GM23338 (cell line): ENCODE data around the gene XYLB.

Experiments
- CREB1 ChIP-seq: fragments of 250-450 bp; sonication (Bioruptor Pico); IDR thresholded peaks from 2 replicates; pipeline ENCODE4 v1.5.0; 2020; ENCODE audit warnings: low read depth, mild to moderate bottlenecking, moderate library complexity
- EZH2phosphoT487 ChIP-seq: fragments of 200-600 bp; sonication (generic); IDR thresholded peaks from one replicate; pipeline ENCODE4 v1.8.1; 2018; ENCODE audit warnings: antibody characterized with exemption; ENCODE audit not compliant: unreplicated experiment
- JUNB ChIP-seq: IDR thresholded peaks from one replicate; pipeline ENCODE4 v1.6.1; 2016; ENCODE audit warnings: antibody characterized with exemption; ENCODE audit not compliant: unreplicated experiment
- TF ChIP-seq, protein P1 (sequence below), 2 experiments: fragments of 200-600 bp in 1 of 2; sonication (generic) in 1 of 2; conservative IDR thresholded peaks; 2 replicates each; pipeline versions ENCODE4 v1.5.1 to v1.6.1; 2016 to 2017; ENCODE audit warnings: antibody characterized with exemption in 2 of 2, low read depth in 2 of 2, mild to moderate bottlenecking in 2 of 2, moderate library complexity in 1 of 2

DNA sequence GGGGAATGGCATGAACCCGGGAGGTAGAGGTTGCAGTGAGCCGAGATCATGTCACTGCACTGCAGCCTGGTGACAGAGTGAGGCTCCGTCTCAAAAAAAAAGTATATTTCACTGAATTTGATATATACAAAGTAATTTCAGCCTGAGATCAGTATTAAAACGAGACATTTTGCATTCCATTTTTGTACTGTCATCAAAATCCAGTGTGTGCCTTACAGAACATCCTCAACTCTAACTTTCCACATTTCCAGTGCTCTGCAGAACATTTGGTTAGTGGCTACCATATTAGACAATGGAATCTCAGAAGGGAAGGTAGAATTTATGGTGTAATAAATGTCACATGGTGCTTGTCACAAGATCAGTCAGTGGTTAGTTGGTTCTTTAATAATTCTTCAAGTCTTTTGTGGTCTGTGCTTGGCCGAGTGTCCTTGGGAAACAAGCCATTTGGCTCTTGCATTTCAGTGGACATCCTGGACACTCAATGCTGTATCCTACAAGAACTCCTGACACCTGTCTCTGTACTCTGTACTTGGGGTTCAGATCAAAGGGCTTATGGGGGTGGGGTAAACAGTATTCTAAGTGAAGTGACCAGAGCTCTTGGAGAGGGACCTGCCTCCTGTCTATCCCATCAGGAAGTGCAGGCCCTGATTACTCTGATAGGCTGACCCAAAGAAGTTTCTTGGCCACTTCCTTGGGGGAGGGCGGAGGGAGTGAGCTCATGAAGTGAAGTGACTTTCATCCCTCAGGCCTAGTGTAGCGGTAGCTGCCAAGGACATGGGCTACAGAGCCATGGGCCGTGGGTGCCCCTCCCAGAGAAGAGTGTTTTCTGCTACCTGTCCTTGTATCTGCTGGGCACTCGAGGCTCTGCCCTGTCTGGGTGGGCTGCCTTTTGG is 110.8 kb downstream of the XYLB start:
- TF ChIP-seq EZH2phosphoT487 (no peak), CREB1 (CRISPR knock-in tag) (no peak), JUNB (no peak)
- TF ChIP-seq, protein P1, sequence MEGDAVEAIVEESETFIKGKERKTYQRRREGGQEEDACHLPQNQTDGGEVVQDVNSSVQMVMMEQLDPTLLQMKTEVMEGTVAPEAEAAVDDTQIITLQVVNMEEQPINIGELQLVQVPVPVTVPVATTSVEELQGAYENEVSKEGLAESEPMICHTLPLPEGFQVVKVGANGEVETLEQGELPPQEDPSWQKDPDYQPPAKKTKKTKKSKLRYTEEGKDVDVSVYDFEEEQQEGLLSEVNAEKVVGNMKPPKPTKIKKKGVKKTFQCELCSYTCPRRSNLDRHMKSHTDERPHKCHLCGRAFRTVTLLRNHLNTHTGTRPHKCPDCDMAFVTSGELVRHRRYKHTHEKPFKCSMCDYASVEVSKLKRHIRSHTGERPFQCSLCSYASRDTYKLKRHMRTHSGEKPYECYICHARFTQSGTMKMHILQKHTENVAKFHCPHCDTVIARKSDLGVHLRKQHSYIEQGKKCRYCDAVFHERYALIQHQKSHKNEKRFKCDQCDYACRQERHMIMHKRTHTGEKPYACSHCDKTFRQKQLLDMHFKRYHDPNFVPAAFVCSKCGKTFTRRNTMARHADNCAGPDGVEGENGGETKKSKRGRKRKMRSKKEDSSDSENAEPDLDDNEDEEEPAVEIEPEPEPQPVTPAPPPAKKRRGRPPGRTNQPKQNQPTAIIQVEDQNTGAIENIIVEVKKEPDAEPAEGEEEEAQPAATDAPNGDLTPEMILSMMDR (conservative IDR thresholded peaks at IDR 0.05; ENCODE audit: low read depth in 2 of 2), result no peak
